Esophagus muscularis mucosa (tissue), 4 donors: ENCODE data around the gene GPR137B. TPM values are rescaled to one million over a fixed set of nuclear protein-coding genes. Genes with fewer than 3 reads are reported as not detected.
A peak's percentile ranks its signal among the peaks of the same experiment; 100 is the strongest.
"Not testable (repeated sequence)": the region's sequence is repeated elsewhere in the genome, so short reads cannot be mapped to it uniquely, and the experiment has no call there.

Experiments used
- DNase-seq: peaks from one replicate; pipeline ENCODE4 v3.0.0-alpha.2; 2017; ENCODE audit errors: extremely low spot score
- H3K27ac ChIP-seq, 4 donors: fragments of 200-600 bp; sonication (generic); replicated peaks in 1 of 4; 1 replicate in 3 of 4; 2 replicates in 1 of 4; pipeline ENCODE4 v1.5.1; 2016 to 2019; ENCODE audit warnings: mild to moderate bottlenecking in 1 of 4
- H3K27me3 ChIP-seq, 4 donors: fragments of 200-600 bp; sonication (generic); one replicate each; pipeline versions ENCODE4 v1.5.1 to v1.6.0; 2016 to 2019
- H3K36me3 ChIP-seq, 4 donors: fragments of 200-600 bp; sonication (generic); one replicate each; pipeline ENCODE4 v1.5.1; 2016 to 2019
- H3K4me1 ChIP-seq, 4 donors: fragments of 200-600 bp; sonication (generic); one replicate each; pipeline ENCODE4 v1.5.1; 2016 to 2019
- H3K4me3 ChIP-seq, 4 donors: fragments of 200-600 bp; sonication (generic); 1 replicate in 2 of 4; 2 replicates in 2 of 4; pipeline ENCODE4 v1.5.1; 2016 to 2019; ENCODE audit warnings: mild to moderate bottlenecking in 4 of 4, moderate library complexity in 1 of 4
- H3K9me3 ChIP-seq, 4 donors: fragments of 200-600 bp; sonication (generic); 1 replicate in 3 of 4; 2 replicates in 1 of 4; pipeline ENCODE4 v1.5.1; 2016 to 2019
- CTCF ChIP-seq, 3 experiments: fragments of 200-600 bp in 2 of 3; fragments of 450-650 bp in 1 of 3; sonication (generic) in 2 of 3; IDR thresholded peaks; one replicate each; pipeline ENCODE4 v1.5.1; 2017 to 2019; ENCODE audit warnings: antibody characterized with exemption in 3 of 3, mild to moderate bottlenecking in 2 of 3, moderate library complexity in 1 of 3
- EP300 ChIP-seq: sonication (generic); formaldehyde crosslinking; IDR thresholded peaks from one replicate; pipeline ENCODE4 v1.6.1; 2017; ENCODE audit warnings: antibody characterized with exemption
- POLR2A ChIP-seq: fragments of 450-650 bp; IDR thresholded peaks from one replicate; pipeline ENCODE4 v1.6.1; 2017; ENCODE audit warnings: antibody characterized with exemption, moderate library complexity, mild to moderate bottlenecking, low read depth
- POLR2AphosphoS5 ChIP-seq, 2 donors: sonication (generic); formaldehyde crosslinking; IDR thresholded peaks; one replicate each; pipeline ENCODE4 v1.6.1; 2017; ENCODE audit warnings: antibody characterized with exemption in 2 of 2
- WGBS: methylation state at CpG from one replicate; pipeline ENCODE4 v1.1.5; 2018; 5-methylcytosine and 5-hydroxymethylcytosine counted together
- intact Hi-C: fragments of 100-400 bp; cut with DNase I; formaldehyde crosslinking; loops from one replicate; pipeline ENCODE4 v1.15.1; 2023
- total RNA-seq, 4 donors: library from RNA; depleted of rRNA; stranded (reverse); fragments of >200 nt; gene quantifications; one replicate each; pipeline versions ENCODE4 v1.1.0 to v1.2.1, GENCODE V29; 2016

GPR137B gene
- total RNA-seq: 10 to 100 TPM; 14.5 to 21.3 (median 15.7) TPM

DNA sequence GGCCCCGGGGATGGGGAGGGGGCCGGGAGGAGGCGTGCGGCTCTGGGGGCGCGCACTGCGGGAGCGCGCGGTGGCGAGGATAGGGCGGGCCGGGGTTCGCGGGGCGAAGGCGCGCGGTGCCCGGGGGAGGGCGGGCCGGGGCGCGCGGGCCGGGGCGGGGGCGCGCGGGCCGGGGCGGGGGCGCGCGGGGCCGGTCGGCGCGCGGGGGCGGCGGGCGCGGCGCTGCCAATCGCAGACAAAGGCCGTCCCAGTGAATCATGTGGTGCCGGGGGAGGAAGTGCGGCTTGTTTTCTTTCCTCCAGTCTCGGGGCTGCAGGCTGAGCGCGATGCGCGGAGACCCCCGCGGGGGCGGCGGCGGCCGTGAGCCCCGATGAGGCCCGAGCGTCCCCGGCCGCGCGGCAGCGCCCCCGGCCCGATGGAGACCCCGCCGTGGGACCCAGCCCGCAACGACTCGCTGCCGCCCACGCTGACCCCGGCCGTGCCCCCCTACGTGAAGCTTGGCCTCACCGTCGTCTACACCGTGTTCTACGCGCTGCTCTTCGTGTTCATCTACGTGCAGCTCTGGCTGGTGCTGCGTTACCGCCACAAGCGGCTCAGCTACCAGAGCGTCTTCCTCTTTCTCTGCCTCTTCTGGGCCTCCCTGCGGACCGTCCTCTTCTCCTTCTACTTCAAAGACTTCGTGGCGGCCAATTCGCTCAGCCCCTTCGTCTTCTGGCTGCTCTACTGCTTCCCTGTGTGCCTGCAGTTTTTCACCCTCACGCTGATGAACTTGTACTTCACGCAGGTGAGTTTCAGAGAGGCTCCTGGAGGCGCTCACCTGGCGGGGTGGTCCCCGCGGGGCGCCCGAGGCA, at the start of gene GPR137B:
TSS of gene GPR137B (plus strand) at position 287 of the 851 bp plus-strand sequence. CDS start at position 371, 84 bp downstream.
- H3K27ac ChIP-seq: peak within 1 kb of the TSS; percentile 60 to 67 (median 62)
- intact Hi-C loops: no loop called here
- H3K27me3 ChIP-seq: peaks cover 0 to 29% (median 0%) of the 10 kb centered on the region in 4 donors
- no peak for DNase-seq
- peaks cover 28 to 53% (median 40%) of the 10 kb centered on the region in 4 donors for H3K4me1 ChIP-seq
- under 1% methylated on average over 41 of the region's 105 CpGs for WGBS
- no peaks in the 10 kb centered on the region for H3K36me3 ChIP-seq
- H3K4me3 ChIP-seq: peak within 1 kb of the TSS; percentile 72 to 94 (median 76)
- TF ChIP-seq POLR2AphosphoS5 (IDR thresholded peaks at IDR 0.05) (peak; percentile 6 to 16), CTCF (IDR thresholded peaks at IDR 0.05) (no peak)
- H3K9me3 ChIP-seq: no peaks in the 10 kb centered on the region

DNA sequence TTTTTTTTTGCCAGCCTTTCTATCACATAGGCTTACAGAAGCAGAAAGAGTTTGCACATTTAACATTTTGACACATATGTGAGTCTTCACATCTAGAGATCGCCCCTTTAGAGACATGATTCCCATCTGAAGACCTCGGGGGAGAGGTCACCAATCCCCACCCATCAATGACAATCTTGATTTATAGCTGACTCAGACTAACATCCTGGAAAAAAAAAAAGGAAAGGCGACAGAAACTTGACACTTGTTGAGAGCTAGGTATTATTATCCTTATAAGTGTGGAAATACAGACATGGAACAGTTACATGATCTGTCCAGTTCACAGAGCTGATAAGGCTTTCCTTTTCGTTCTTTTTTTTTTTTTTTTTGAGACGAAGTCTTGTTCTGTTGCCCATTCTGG, 49.4 kb upstream of the GPR137B start:
- WGBS: 62% methylated on average over 5 of the region's 5 CpGs
- H3K27me3 ChIP-seq: no peaks in the 10 kb centered on the region
- TF ChIP-seq POLR2AphosphoS5 (IDR thresholded peaks at IDR 0.05): no peak
- TF ChIP-seq EP300: no peak
- no peak for TF ChIP-seq CTCF (IDR thresholded peaks at IDR 0.05)
- TF ChIP-seq POLR2A: no peak

DNA sequence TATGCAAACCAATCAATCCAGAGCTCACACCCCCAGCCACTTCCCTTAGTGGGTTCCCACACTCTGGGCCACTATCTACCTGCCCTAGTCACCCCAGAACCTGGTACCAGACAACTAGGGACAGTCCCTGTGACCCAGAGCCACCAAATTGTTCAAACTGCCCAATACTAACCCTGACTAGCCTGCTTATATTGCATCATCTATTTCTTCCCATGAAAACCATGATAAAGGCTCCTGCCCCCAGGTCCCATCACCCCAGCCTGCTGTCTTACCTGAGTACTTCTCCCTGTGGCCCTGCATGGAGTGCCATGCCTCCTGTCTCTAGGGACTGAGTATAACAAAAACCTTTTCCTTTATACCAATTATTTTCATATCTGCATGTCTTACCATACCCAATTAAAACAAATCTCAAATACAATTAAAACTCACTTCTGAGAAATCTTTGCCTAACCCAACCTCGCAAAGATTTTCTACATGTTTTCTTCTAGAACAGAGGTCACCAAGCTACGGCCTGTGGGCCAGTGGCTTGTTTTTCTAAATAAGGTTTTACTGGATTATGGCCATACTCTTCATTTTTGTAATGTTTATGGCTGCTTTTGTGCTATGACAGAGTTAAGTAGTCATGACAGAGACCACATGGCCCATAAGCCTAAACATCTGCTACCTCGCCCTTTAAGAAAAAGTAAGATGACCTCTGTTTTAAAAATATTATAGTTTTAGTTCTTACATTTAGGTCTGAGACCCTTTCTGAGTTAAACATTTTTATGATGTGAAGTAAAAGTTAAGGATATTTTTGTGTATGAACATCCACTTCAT, 46.4 kb upstream of the GPR137B start:
- peak overlapping the region in 1 of 4 donors; percentile 14 for H3K27ac ChIP-seq
- 66% methylated on average over 3 of the region's 3 CpGs for WGBS
- intact Hi-C loops: loop anchor here (2.0 kb wide), 1 partner anchor 25 kb away; no protein-coding TSS in a partner anchor
- no peak overlapping the region for H3K4me3 ChIP-seq
- no peak for TF ChIP-seq POLR2AphosphoS5 (IDR thresholded peaks at IDR 0.05)
- no peak for TF ChIP-seq CTCF (IDR thresholded peaks at IDR 0.05)
- no peak for TF ChIP-seq POLR2A
- TF ChIP-seq EP300: no peak
- H3K9me3 ChIP-seq: peaks cover 0 to 4% (median 2%) of the 10 kb centered on the region in 4 donors
- no peaks in the 10 kb centered on the region for H3K27me3 ChIP-seq
- H3K36me3 ChIP-seq: no peaks in the 10 kb centered on the region
- H3K4me1 ChIP-seq: peaks cover 0 to 10% (median 0%) of the 10 kb centered on the region in 4 donors
- DNase-seq: no peak

More for the DNA sequence above, 49.4 kb upstream of the GPR137B start:
- Histone ChIP-seq H3K36me3 (no peaks in the 10 kb centered on the region), H3K9me3 (peaks cover 0 to 4% (median 2%) of the 10 kb centered on the region in 4 donors), H3K27ac (no peak overlapping the region), H3K4me3 (no peak overlapping the region), H3K4me1 (peaks cover 0 to 5% (median 0%) of the 10 kb centered on the region in 4 donors)
- DNase-seq: no peak
- intact Hi-C loops: no loop called here

GRCh38 chr1:236096660-236097482, 45.5 kb upstream of the GPR137B start:
- WGBS: 59% methylated on average over 15 of the region's 15 CpGs
- H3K36me3 ChIP-seq, H3K27me3 ChIP-seq, H3K4me1 ChIP-seq, H3K9me3 ChIP-seq, intact Hi-C loops, H3K4me3 ChIP-seq: not testable (repeated sequence)
- H3K27ac ChIP-seq: peak overlapping the region; percentile 32 to 64 (median 52)
- peak; percentile 94 for DNase-seq
